Measurements from ENCODE around the gene EIF5A.
"Not testable (repeated sequence)": the region's sequence is repeated elsewhere in the genome, so short reads cannot be mapped to it uniquely, and the experiment has no call there.

Gene EIF5A

DNA sequence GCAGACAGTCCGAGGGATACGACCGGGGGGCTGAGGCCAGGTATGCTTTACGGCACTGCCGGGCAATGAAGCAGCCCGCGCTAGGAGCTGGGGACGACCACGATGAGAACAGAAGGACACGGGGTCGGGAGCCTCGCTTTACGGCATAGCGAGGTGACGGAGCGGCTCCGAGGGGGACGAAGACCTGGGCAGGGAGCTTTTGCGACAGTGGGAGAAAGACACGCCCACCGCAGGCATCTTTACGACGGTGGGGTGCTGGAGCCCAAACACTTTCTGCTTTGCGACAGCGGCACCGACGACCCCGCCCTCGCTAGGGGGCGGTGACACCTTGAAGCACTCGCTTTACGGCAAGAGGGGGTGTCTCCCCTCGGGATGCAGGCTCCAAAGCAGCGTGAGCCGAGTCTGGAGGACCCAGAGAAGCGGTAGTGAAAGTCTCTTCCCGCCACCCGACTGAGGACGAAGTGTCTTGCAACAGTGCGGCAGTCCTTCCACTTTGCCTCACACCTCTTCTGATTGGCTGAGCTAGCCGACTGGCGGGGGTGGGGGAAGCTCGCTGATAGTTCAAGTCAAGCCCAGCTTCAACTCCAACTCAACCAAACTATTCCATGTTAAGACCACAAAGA, 22.1 kb downstream of the EIF5A start:
- DNase-seq (ENCODE audit: low read depth in 2 of 2, low spot score in 1 of 2): peak; percentile 86 to 92

DNA sequence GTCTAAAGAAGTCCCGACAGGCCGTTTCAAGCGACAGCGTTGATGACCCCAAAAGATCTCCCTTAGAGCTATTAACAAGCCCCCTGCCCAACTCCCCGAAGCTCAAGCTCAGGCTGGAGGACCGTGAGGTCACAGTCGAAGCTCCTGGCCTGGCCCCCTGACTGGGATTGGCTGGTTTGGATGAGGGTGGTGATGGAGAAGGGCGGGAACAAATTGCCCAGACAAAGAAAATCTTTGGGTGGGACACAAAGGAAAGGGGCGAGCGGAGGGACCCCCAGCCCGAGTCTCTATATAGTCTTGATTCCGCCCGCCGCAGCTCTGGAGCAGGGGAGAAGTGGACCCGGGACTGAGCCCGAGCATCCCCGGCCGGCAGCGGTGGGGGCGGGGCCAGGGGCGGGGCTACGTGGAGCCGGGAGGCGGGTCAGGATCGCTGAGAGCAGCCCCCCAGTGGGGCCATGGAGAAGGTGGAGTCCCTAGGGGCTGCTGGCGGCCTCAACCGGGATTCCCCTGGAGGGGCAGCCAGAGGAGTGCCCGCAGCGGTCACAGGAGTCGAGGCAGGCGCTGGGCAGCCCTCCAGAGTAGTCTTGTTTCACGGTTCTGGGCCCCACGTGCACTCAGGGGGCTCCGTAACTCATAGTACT, 22.7 kb downstream of the EIF5A start:
- DNase-seq (ENCODE audit: low read depth in 2 of 2, low spot score in 1 of 2): peak; percentile 52 to 54

DNA sequence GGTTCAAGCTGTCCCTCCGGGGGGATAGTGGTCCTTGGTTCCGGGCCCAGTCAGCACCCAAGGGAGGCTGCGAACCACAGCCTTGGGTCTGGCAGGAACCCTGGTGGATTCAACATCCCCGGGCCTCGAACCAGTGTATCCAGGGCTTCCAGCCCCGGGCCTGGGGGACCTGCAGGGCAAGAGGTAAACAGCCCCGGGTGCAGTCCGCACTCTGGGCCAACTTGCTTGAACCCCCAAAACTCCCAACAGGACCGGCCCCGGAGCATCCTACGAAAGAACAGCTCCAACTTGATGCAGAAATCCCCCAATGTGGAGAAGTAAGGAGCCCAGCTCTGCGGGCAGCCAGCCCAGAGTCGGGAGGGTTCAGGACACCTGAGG, 23.2 kb downstream of the EIF5A start:
- DNase-seq (ENCODE audit: low read depth in 2 of 2, low spot score in 1 of 2): no peak

DNA sequence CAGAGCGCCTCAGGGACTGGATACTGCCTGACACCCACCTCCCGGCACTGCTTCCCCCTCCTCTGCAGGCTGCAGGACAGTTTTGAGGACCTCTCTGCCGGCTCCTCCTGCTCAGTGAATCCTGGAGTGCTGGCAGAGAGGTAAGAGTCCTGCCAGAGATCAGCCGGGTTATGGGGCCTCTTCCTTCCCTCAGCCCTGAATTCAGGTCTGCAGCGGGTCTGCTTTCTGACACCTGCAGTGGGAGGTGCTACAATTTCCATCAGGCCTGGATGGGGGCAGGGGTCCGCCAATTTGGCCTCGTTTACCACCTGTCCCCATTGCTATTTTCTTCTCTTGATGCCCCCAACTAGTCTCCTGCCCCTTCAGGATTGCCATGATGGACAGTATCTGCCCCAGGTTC, 24.7 kb downstream of the EIF5A start:
- no peak for DNase-seq (ENCODE audit: low read depth in 2 of 2, low spot score in 1 of 2)

DNA sequence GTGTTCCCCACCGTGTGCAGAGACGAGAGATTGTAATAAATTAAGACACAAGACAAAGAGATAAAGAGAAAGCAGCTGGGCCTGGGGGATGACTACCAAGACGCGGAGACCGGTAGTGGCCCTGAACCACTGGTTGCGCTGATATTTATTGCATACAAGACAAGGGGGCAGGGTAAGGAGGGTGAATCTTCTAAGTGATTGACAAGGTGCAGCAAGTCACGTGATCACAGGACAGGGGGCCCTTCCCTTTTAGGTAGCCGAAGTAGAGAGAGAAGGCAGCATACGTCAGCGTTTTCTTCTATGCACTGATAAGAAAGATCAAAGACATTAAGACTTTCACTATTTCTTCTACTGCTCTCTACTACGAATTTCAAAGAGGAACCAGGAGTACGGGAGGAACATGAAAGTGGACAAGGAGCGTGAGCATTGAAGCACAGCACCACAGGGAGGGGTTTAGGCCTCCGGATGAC, 25.2 kb downstream of the EIF5A start:
- not testable (repeated sequence) for DNase-seq (ENCODE audit: low read depth in 2 of 2, low spot score in 1 of 2)

DNA sequence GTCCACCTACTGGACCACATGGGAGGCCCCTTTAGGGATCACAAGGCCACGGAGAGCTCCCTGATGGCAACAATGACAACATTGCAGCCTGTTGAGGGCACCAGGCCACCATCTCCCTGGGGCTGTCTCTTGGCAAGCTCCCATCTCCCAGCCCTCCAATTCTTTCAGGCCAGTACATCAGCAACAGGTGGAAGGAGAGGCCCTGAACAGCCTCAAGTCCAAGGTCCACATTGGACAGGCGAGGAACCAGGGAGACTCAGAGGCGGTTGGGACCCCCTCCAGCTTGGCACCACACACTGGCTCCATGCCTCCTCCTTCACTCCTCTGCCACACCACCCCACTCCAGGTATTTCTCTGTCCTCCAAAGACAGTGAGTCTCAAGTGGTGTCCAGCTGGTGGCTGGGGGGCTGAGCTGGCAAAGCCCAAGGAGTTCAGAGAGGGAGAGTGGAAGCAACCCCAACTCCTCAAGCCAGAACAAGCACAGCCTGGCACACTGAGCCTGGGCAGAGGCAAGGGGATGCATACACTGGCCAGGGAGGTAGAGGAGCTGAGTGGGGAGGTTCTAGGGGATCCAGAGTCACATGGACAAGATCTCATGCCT, 27.6 kb downstream of the EIF5A start:
- no peak for DNase-seq (ENCODE audit: low read depth in 2 of 2, low spot score in 1 of 2)

DNA sequence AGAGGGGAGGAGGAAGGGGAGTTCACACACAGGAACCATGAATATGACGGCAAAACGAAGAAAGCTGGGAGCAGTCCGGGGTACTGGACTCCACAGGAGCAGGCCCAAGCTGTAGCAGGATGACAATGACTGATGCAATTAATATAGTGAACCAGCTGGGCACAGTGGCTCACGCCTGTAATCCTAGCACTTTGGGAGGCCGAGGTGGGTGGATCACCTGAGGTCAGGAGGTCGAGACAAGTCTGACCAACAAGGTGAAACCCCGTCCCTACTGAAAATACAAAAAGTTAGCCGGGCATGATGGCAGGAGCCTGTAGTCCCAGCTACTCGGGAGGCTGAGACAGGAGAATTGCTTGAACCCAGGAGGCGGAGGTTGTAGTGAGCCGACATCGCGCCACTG, 28.3 kb downstream of the EIF5A start:
- DNase-seq (ENCODE audit: low read depth in 2 of 2, low spot score in 1 of 2): not testable (repeated sequence)

DNA sequence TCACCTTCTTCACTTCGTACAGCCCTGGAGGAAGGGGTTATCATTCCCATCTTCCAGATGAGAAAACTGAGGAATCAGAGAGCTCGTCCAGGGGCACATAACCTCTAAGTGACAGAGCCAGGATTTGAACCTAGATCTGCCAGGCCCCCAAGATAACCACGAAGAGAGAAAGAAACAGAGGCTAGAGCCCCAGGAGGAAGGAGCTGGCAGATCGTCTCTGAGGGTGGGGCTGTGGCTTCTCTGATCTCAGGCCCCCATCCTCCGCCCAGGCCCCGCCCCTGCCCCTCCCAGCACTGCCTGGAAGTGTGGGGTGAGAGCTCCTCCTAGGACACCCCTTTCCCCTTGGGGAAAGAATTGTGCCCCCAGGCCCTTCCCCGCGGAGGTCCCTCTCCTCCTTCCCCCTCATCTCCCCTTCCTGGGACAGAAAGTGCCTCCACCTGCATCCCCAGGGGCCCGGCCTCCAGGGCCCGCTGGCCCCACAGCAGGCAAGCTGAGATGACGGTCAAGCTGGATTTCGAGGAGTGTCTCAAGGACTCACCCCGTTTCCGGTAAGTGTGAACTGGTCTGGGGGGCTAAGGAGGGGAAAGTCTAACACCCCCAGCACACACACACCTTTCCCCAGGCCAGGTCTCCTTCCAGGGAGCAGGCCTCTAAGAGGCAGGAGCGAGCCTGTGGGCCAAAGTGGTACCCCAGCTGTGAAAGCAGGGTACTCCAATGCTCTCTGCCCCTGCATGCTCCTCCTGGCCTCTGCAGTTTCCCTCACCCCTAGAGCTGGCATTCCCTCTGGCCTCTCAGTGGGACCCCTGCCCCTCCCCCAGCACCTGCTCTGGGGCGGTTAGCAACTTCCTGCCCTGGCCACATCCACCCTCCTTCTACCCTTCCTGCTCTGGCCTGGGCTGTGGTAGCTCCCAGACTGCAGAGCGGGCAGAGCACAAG, 29.1 kb downstream of the EIF5A start, which contains the start of gene ACAP1:
Gene ACAP1 (plus strand): TSS at position 290 of the 936 bp plus-strand sequence. CDS start 206 bp downstream, at position 496.
- peak; percentile 73 to 76 for DNase-seq (ENCODE audit: low read depth in 2 of 2, low spot score in 1 of 2)

DNA sequence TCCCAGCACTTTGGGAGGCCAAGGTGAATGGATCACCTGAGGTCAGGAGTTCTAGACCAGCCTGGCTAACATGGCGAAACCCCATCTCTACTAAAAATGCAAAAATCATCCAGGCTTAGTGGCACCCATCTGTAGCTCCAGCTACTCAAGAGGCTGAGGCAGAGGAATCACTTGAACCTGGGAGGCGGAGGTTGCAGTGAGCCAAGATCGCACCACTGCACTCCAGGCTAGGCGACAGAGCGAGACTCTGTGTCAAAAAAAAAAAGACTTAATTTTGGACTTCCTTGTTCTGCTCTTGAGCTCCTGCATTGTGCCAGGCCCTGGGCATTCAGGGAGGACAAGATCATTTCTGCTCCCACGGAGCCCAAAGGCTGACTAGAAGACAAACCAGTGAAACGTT, 30.2 kb downstream of the EIF5A start:
- DNase-seq (ENCODE audit: low read depth in 2 of 2, low spot score in 1 of 2): not testable (repeated sequence)

DNA sequence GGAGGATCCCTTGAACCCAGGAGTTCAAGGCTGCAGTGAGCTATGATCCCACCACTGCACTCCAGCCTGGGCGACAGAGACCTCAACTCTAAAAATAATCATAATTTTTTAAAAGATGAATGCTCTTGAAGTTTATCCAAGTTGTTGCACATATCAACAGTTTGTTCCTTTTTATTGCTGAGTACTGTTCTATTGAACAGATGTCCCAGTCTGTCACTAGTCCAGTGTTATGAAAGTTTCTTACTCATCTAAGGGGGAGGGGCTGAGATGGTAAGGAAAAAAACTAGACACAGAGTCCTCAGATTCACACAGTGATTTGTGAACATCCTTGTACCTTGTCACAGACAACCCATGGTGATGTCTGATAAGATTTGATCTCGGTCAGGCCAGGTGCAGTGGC, 32.8 kb downstream of the EIF5A start:
- no peak for DNase-seq (ENCODE audit: low read depth in 2 of 2, low spot score in 1 of 2)

DNA sequence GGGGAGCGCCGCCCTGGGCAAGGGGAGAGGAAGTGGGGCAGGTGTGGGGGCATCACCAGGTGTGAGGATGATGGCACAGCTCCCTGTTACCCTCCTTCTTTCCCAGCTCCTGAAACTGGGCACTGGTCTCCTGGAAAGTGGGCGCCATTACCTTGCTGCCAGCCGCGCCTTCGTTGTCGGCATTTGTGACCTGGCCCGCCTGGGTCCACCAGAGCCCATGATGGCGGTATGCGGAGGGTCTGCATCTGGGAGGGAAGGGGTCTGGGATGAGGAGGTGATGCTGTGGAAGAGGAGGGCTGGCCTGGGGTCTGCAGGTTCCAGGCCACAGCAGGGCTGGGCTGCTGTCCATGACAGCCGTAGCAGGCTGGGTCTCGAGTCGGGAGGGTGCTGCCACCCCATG, 34.4 kb downstream of the EIF5A start:
- DNase-seq (ENCODE audit: low read depth in 2 of 2, low spot score in 1 of 2): no peak

DNA sequence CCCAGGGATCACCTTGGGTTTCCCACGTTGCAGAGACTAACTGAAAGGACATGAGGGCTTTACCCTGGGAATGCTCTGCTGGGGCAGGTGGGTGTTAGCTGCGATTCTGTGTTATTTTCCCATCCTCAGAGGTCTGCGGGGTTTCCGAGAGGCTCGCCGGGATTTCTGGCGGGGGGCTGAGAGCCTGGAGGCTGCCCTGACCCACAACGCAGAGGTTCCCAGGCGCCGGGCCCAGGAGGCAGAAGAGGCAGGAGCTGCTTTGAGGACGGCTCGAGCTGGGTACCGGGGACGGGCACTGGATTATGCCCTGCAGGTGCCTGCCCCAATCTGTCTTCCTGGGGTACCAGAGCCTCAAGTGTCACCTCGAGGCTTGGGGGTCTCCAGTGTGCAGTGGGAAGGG, 35.8 kb downstream of the EIF5A start:
- DNase-seq (ENCODE audit: low read depth in 2 of 2, low spot score in 1 of 2): no peak

DNA sequence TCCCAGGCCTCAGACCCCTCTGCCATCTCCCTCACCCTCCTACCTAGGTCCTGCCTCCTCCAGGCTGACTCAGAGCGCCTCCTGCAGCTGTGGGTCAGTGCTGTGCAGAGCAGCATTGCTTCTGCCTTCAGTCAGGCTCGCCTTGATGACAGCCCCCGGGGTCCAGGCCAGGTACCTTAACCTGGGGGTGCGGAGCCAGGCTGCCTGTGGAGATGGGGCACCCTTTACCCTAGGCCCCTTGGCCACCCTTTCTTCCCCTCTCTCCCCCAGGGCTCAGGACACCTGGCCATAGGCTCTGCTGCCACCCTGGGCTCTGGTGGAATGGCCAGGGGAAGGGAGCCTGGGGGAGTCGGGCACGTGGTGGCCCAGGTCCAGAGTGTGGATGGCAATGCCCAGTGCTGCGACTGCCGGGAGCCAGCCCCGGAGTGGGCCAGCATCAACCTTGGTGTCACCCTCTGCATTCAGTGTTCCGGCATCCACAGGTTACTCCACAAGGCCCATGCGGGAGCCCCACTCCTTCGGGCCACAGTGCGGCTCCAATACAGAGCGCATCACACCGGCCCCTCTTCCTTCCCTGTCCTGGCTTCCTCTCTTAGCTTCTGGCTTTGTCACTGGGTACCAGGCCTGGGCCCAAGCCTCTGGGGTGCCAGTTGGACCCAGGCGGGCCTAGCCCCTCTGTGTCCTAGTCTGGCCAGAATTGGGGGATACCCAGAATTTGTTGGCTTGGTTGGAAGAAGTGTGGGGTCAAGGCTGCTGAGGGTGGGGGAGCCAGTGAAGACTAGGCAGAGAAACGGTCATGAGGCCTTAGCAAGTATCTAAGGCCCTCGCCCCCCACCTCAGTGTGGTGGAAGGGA, 39.6 kb downstream of the EIF5A start:
- no peak for DNase-seq (ENCODE audit: low read depth in 2 of 2, low spot score in 1 of 2)

DNA sequence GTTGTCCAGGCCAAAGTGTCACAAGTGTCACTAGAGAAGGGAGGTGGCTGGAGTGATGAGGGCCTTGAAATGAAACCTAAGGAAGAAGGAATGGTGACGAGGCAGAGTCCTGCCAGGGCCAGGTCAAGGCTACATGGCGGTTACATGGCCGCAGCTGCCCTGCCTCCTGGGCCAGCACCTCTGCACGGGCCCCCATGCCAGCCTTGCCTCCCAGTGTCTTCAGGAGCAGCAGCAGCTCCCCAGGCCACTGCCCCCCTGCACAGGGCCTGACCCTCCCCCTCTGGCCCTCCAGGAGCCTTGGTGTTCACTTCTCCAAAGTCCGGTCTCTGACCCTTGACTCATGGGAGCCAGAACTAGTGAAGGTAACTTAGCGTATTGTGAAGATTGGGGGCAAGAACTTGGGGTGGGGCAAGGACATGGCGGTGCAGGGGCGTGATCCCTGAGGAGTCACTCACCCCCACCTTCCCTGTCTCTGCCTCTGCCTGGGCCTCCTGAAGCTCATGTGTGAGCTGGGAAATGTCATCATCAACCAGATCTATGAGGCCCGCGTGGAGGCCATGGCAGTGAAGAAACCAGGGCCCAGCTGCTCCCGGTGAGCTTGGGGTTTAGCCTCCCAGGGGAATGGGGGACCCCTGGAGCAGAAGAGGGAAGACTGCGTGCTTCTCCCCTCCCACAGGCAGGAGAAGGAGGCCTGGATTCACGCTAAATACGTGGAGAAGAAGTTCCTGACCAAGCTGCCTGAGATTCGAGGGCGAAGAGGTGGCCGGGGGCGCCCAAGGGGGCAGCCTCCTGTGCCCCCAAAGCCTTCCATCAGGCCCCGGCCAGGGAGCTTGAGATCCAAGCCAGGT, 40.4 kb downstream of the EIF5A start:
- DNase-seq (ENCODE audit: low read depth in 2 of 2, low spot score in 1 of 2): no peak

DNA sequence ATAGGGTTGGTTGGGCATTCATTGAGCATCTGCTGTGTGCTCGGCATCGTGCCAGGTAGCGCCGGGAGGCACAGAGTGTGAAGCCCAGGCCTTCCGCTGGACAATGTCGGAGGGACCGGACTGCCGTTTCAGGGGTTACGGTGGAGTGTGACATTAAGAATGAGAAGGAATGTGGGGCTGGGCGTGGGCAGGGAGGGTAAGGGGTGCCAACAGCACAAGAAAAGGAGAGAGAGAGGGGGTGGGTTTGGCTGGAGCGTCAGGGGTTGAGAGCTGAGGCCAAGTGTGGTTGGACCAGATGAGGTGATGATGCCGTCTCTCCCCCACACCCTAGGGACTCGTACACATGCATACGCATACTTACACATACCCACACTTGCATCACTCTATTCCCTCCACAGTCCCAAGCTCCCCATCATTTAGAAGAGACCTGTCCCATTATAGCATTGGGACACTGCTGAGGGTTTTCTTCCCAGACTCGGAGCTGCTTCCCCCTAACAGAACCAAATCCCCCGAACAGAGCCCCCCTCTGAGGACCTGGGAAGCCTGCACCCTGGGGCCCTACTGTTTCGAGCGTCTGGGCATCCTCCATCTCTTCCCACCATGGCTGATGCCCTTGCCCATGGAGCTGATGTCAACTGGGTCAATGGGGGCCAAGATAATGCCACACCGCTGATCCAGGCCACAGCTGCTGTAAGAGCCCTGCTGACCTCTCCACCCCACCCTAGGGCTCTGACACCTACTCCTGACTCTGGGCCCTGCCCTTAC, 41.2 kb downstream of the EIF5A start:
- DNase-seq (ENCODE audit: low read depth in 2 of 2, low spot score in 1 of 2): no peak

DNA sequence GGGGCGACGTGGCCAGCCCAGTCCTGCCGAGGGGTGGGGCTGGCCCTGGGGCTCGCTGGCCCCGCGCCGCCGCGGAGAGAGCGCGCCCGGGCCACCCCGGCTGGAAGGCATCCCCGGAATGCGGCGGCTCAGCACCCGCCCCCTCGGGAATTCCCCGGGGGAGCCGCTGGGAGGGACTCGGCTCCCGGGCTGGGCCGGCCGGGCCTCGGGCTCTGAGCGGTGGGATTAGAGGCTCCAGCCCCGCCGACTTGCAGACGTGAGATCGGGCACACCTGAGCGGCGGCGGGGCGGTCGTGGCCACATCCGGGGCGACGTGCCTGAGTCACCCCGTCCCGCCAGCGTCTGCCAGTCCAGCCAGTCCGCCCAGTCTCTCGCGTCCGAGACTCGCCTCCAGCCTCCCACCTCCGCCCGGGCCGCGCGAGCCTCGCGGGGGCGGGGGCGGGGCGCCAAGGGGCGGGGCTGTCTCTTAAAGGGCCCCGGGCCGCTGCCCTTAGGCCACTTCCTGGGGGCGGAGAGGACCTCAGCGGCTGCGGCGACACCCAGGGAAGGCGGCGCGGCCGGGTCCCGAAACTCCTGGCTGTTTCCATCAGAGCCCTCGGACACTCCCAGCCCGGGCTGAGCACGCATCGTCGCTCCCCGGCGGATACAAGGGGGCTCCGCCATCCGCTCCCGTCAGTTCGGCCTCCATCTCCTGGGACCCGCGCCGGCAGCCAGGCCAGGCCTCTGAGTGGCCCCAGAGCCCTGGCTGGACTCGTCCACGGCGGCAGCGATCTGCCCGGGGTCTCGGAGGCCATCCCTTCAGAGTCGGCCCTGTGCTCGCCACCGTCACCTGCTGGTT, 44.5 kb downstream of the EIF5A start, which contains the start of gene KCTD11:
Gene KCTD11 (plus strand): TSS at position 498 of the 838 bp plus-strand sequence.
- DNase-seq (ENCODE audit: low read depth in 2 of 2, low spot score in 1 of 2): peak; percentile 43 to 61

DNA sequence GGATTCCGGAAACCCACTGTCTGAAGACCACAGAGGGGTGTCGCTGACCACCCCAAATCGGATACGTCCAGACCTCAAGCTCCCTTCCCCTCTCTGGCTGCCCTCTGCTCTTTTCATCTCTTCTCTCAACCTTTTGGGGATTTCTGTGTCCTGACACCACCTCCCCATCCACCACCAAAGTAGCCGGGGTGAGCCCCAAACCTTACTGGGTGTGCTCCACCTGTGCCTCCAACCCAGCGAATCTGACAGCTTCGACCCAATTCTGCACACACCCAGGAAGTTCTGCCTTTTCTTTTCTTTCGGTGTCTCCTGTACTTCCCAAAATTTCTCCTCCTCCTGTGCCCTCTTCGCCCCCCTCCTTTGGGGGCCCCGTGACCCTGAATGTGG, 45.1 kb downstream of the EIF5A start:
- no peak for DNase-seq (ENCODE audit: low read depth in 2 of 2, low spot score in 1 of 2)

Measured in stimulated activated CD8-positive, alpha-beta memory T cell treated with anti-CD3 and anti-CD28 coated beads, Interleukin-4, amount 100 ng/mL, for 1 hour (primary cell).